H1 (cell line): ENCODE results near the gene FMNL2. TPM values are rescaled to one million over a fixed set of nuclear protein-coding genes. Genes with fewer than 3 reads are reported as not detected.

ENCODE experiments used
- BACH1 ChIP-seq: IDR thresholded peaks from 2 replicates; pipeline ENCODE4 v1.6.1; 2012; ENCODE audit warnings: low read length, improper control_type of control experiment
- CBX5 ChIP-seq: fragments of 300-800, 300-1000 bp; sonication (generic); IDR thresholded peaks from 2 replicates; pipeline ENCODE4 v1.7.1; 2016; ENCODE audit warnings: antibody characterized with exemption, low read length, low read depth
- CBX8 ChIP-seq: fragments of 300-800, 300-1000 bp; sonication (generic); IDR thresholded peaks from 2 replicates; pipeline ENCODE4 v1.7.1; 2016; ENCODE audit warnings: low read depth, low read length, borderline replicate concordance
- CHD1 ChIP-seq: IDR thresholded peaks from 2 replicates; pipeline ENCODE4 v1.6.1; 2012; ENCODE audit warnings: low read depth, low read length, improper control_type of control experiment
- CTCF ChIP-seq, 3 experiments: IDR thresholded peaks; 1 replicate in 2 of 3; 2 replicates in 1 of 3; pipeline versions ENCODE4 v1.5.1 to v1.6.1; 2011; ENCODE audit warnings: low read length in 3 of 3, mild to moderate bottlenecking in 3 of 3, inconsistent platforms in 2 of 3, low read depth in 1 of 3, moderate library complexity in 1 of 3; ENCODE audit not compliant: insufficient read depth in 1 of 3; ENCODE audit errors: control extremely low read depth in 1 of 3
- E2F6 ChIP-seq: IDR thresholded peaks from 2 replicates; pipeline ENCODE4 v1.6.1; 2012; ENCODE audit warnings: inconsistent platforms
- EGR1 ChIP-seq: IDR thresholded peaks from 2 replicates; pipeline ENCODE4 v1.6.1; 2011; ENCODE audit warnings: low read depth, low read length, borderline replicate concordance
- EZH2 ChIP-seq: fragments of 200-600 bp; sonication (generic); IDR thresholded peaks from 2 replicates; pipeline ENCODE4 v1.7.1; 2012; ENCODE audit warnings: low read depth, mild to moderate bottlenecking, moderate library complexity, low read length, inconsistent platforms; ENCODE audit not compliant: severe bottlenecking
- FOSL1 ChIP-seq: IDR thresholded peaks from 2 replicates; pipeline ENCODE4 v1.6.1; 2011; ENCODE audit warnings: mild to moderate bottlenecking, low read depth, low read length, moderate library complexity; ENCODE audit not compliant: insufficient read depth
- GABPA ChIP-seq: IDR thresholded peaks from 2 replicates; pipeline ENCODE4 v1.6.1; 2011; ENCODE audit warnings: mild to moderate bottlenecking, low read length, moderate library complexity, borderline replicate concordance; ENCODE audit not compliant: insufficient read depth
- GTF2F1 ChIP-seq: IDR thresholded peaks from 2 replicates; pipeline ENCODE4 v1.6.1; 2012; ENCODE audit warnings: low read depth, low read length, improper control_type of control experiment, borderline replicate concordance
- JUN ChIP-seq: IDR thresholded peaks from 2 replicates; pipeline ENCODE4 v1.6.1; 2011; ENCODE audit warnings: low read depth, mild to moderate bottlenecking, improper control_type of control experiment, low read length
- JUND ChIP-seq: IDR thresholded peaks from 2 replicates; pipeline ENCODE4 v1.6.1; 2011; ENCODE audit warnings: mild to moderate bottlenecking, improper control_type of control experiment, low read length
- KDM4A ChIP-seq: IDR thresholded peaks from one replicate; pipeline ENCODE4 v1.7.1; 2012; ENCODE audit warnings: low read depth, mild to moderate bottlenecking, moderate library complexity, low read length, inconsistent platforms; ENCODE audit not compliant: severe bottlenecking
- KDM5A ChIP-seq: fragments of 200-600 bp; IDR thresholded peaks from 2 replicates; pipeline ENCODE4 v1.7.1; 2012; ENCODE audit warnings: mild to moderate bottlenecking, low read length, inconsistent platforms, mixed read lengths
- PHF8 ChIP-seq: fragments of 200-600 bp; sonication (generic); conservative IDR thresholded peaks from 2 replicates; pipeline ENCODE4 v1.7.1; 2012; ENCODE audit warnings: low read depth, mild to moderate bottlenecking, inconsistent platforms, low read length, moderate library complexity
- POU5F1 ChIP-seq: IDR thresholded peaks from 2 replicates; pipeline ENCODE4 v1.6.1; 2011; ENCODE audit warnings: low read depth, mild to moderate bottlenecking, low read length, moderate library complexity
- RXRA ChIP-seq: IDR thresholded peaks from 2 replicates; pipeline ENCODE4 v1.6.1; 2011; ENCODE audit warnings: low read depth, mild to moderate bottlenecking, low read length, moderate library complexity; ENCODE audit not compliant: insufficient read depth
- SAP30 ChIP-seq: fragments of 300-600 bp; sonication (generic); IDR thresholded peaks from 2 replicates; pipeline ENCODE4 v1.7.1; 2012; ENCODE audit warnings: low read length, moderate library complexity, mild to moderate bottlenecking, inconsistent platforms; ENCODE audit not compliant: insufficient read depth, insufficient replicate concordance
- SIN3A ChIP-seq, 2 experiments: IDR thresholded peaks in 1 of 2; conservative IDR thresholded peaks in 1 of 2; 2 replicates each; pipeline ENCODE4 v1.6.1; 2011 to 2012; ENCODE audit warnings: low read length in 2 of 2, improper control_type of control experiment in 1 of 2, low read depth in 1 of 2, mild to moderate bottlenecking in 1 of 2
- SIRT6 ChIP-seq: IDR thresholded peaks from one replicate; pipeline ENCODE4 v1.7.1; 2012; ENCODE audit warnings: low read length, inconsistent platforms
- polyA plus RNA-seq, 7 experiments: library from polyadenylated mRNA; depleted of rRNA in 3 of 7; stranded (reverse) in 5 of 7; unstranded in 2 of 7; fragments of >200 nt in 5 of 7; fragments of 200-250 nt in 2 of 7; gene quantifications; 1 replicate in 5 of 7; 2 replicates in 1 of 7; 4 replicates in 1 of 7; pipeline versions ENCODE4 v1.2.1 to v1.2.3, GENCODE V29; 2011 to 2013; ENCODE audit warnings: missing spikeins in 2 of 7, mixed read lengths in 2 of 7
- total RNA-seq: library from RNA; stranded (reverse); fragmentation: NEBNext Ultra II Directional; extraction: Animal tissue kit (Norgen Biotek cat#: 25700); gene quantifications from 2 replicates; pipeline ENCODE4 v1.2.1, GENCODE V29; 2021

FMNL2 gene
- total and polyA plus RNA-seq, 2 of the 8 experiments (the other 6 are each of a cell fraction or from before 2014, with no cell fraction given): 15.5 to 45.1 TPM

GRCh38 chr2:152336119-152336853 lies 1.3 kb downstream of the FMNL2 start (continued):
- TF ChIP-seq SAP30 (peak; percentile 78), FOSL1 (no peak), KDM5A (no peak), CHD1 (no peak), EZH2 (no peak), SIRT6 (no peak), BACH1 (no peak), SIN3A (conservative IDR thresholded peaks at IDR 0.05 in 1 of 2, IDR thresholded peaks at IDR 0.05 in 1 of 2; ENCODE audit: low read depth in 1 of 2, low read length in 2 of 2) (0 out of 4 replicates have a peak, but pooled peaks of 1 of the 2 experiments have one; percentile 8), CTCF (IDR thresholded peaks at IDR 0.05; ENCODE audit: control extremely low read depth in 1 of 3, insufficient read depth in 1 of 3, low read depth in 1 of 3, low read length in 3 of 3) (no peak), POU5F1 (no peak), EGR1 (no peak), JUN (no peak), GABPA (no peak), E2F6 (peak; percentile 58; the same call in 1 of the 2 replicates), CBX5 (no peak), GTF2F1 (no peak), PHF8 (0 out of 2 replicates have a peak, but pooled peaks have one; percentile 7), KDM4A (peak; percentile 19), RXRA (no peak), CBX8 (no peak), JUND (no peak)
